HEK293 (cell line): ENCODE measurements around the gene SLC49A3.

Experiments used
- CTCF ChIA-PET: fragments of 350-600 bp; formaldehyde crosslinking; extraction: SDS; loops from one replicate; lab custom pipeline; 2021; ENCODE audit warnings: antibody characterized with exemption; lab: Yijun Ruan, JAX
- POLR2A ChIA-PET: fragments of 300-600 bp; formaldehyde crosslinking; extraction: SDS; loops from one replicate; lab custom pipeline; 2020; ENCODE audit warnings: antibody characterized with exemption, inconsistent platforms; lab: Yijun Ruan, JAX
- H3K27ac ChIP-seq: fragments of 200-500 bp; sonication (Bioruptor generic); 2 replicates; pipeline ENCODE4 v1.5.1; 2014; ENCODE audit warnings: low read depth, low read length, control low read depth, inconsistent platforms; ENCODE audit errors: extremely low read depth
- H3K36me3 ChIP-seq, 2 experiments: fragments of 200-500 bp in 1 of 2; sonication (Bioruptor generic) in 1 of 2; 1 replicate in 1 of 2; 2 replicates in 1 of 2; pipeline ENCODE4 v1.5.1; 2014 to 2017; ENCODE audit warnings: inconsistent platforms in 2 of 2, low read length in 2 of 2; ENCODE audit not compliant: control insufficient read depth in 2 of 2, insufficient read depth in 1 of 2
- H3K4me1 ChIP-seq: fragments of 200-500 bp; sonication (Bioruptor generic); 2 replicates; pipeline ENCODE4 v1.5.1; 2014; ENCODE audit warnings: mild to moderate bottlenecking, low read length, inconsistent platforms; ENCODE audit not compliant: control insufficient read depth, insufficient read depth
- H3K4me3 ChIP-seq: 2 replicates; pipeline ENCODE4 v1.5.1; 2011; ENCODE audit warnings: low read depth, mild to moderate bottlenecking, control low read depth, low read length, moderate library complexity
- H3K9me3 ChIP-seq: fragments of 200-500 bp; sonication (Bioruptor generic); 2 replicates; pipeline ENCODE4 v1.5.1; 2014; ENCODE audit warnings: low read depth, low read length, inconsistent platforms; ENCODE audit not compliant: control insufficient read depth, insufficient read depth
- OSR2 ChIP-seq: fragments of 450-650 bp; formaldehyde crosslinking; IDR thresholded peaks from 2 replicates; pipeline ENCODE4 v1.5.1; 2016; ENCODE audit warnings: missing biosample characterization, missing genetic modification characterization
- PATZ1 ChIP-seq: fragments of 450-650 bp; formaldehyde crosslinking; IDR thresholded peaks from 2 replicates; pipeline ENCODE4 v1.5.1; 2016; ENCODE audit warnings: missing biosample characterization, missing genetic modification characterization
- SCRT1 ChIP-seq: fragments of 450-650 bp; formaldehyde crosslinking; IDR thresholded peaks from 2 replicates; pipeline ENCODE4 v1.5.1; 2016; ENCODE audit warnings: missing biosample characterization, missing genetic modification characterization, borderline replicate concordance
- SCRT2 ChIP-seq: fragments of 450-650 bp; formaldehyde crosslinking; IDR thresholded peaks from 2 replicates; pipeline ENCODE4 v1.5.1; 2016; ENCODE audit warnings: missing biosample characterization, missing genetic modification characterization
- SP2 ChIP-seq: fragments of 450-650 bp; formaldehyde crosslinking; IDR thresholded peaks from 2 replicates; pipeline ENCODE4 v1.5.1; 2016; ENCODE audit warnings: missing biosample characterization, missing genetic modification characterization
- TCF7L2 ChIP-seq: IDR thresholded peaks from 2 replicates; pipeline ENCODE4 v1.6.1; 2011; ENCODE audit warnings: low read depth, mild to moderate bottlenecking, inconsistent platforms, low read length, moderate library complexity, borderline replicate concordance
- TSHZ1 ChIP-seq: fragments of 450-650 bp; formaldehyde crosslinking; IDR thresholded peaks from 2 replicates; pipeline ENCODE4 v1.5.1; 2016; ENCODE audit warnings: missing biosample characterization, missing genetic modification characterization, borderline replicate concordance
- YY1 ChIP-seq: fragments of 450-650 bp; formaldehyde crosslinking; IDR thresholded peaks from 2 replicates; pipeline ENCODE4 v1.5.1; 2018; ENCODE audit warnings: missing biosample characterization, missing genetic modification characterization
- ZBTB11 ChIP-seq: fragments of 450-650 bp; formaldehyde crosslinking; conservative IDR thresholded peaks from 2 replicates; pipeline ENCODE4 v1.5.1; 2016; ENCODE audit warnings: low read depth, missing biosample characterization, missing genetic modification characterization
- ZBTB20 ChIP-seq: fragments of 450-650 bp; formaldehyde crosslinking; IDR thresholded peaks from 2 replicates; pipeline ENCODE4 v1.5.1; 2016; ENCODE audit warnings: missing biosample characterization, missing genetic modification characterization
- ZBTB49 ChIP-seq: fragments of 450-650 bp; formaldehyde crosslinking; IDR thresholded peaks from 2 replicates; pipeline ENCODE4 v1.5.1; 2016; ENCODE audit warnings: missing biosample characterization, missing genetic modification characterization, low read depth
- ZFP37 ChIP-seq: fragments of 450-650 bp; formaldehyde crosslinking; IDR thresholded peaks from 2 replicates; pipeline ENCODE4 v1.5.1; 2016; ENCODE audit warnings: missing biosample characterization, missing genetic modification characterization
- ZNF132 ChIP-seq: fragments of 450-650 bp; formaldehyde crosslinking; IDR thresholded peaks from 2 replicates; pipeline ENCODE4 v1.5.1; 2017; ENCODE audit warnings: missing biosample characterization, missing genetic modification characterization, borderline replicate concordance
- ZNF184 ChIP-seq: fragments of 450-650 bp; IDR thresholded peaks from 2 replicates; pipeline ENCODE4 v1.5.1; 2018; ENCODE audit warnings: missing biosample characterization, mild to moderate bottlenecking, missing genetic modification characterization
- ZNF221 ChIP-seq: fragments of 450-650 bp; formaldehyde crosslinking; IDR thresholded peaks from 2 replicates; pipeline ENCODE4 v1.5.1; 2017; ENCODE audit warnings: missing biosample characterization, missing genetic modification characterization, borderline replicate concordance
- ZNF292 ChIP-seq: fragments of 450-650 bp; formaldehyde crosslinking; IDR thresholded peaks from 2 replicates; pipeline ENCODE4 v1.5.1; 2016; ENCODE audit warnings: low read depth, missing biosample characterization, missing genetic modification characterization, borderline replicate concordance
- ZNF350 ChIP-seq: fragments of 450-650 bp; formaldehyde crosslinking; IDR thresholded peaks from 2 replicates; pipeline ENCODE4 v1.5.0; 2017; ENCODE audit warnings: missing biosample characterization, mild to moderate bottlenecking, missing genetic modification characterization
- ZNF514 ChIP-seq: fragments of 450-650 bp; formaldehyde crosslinking; IDR thresholded peaks from 2 replicates; pipeline ENCODE4 v1.5.1; 2016; ENCODE audit warnings: missing biosample characterization, missing genetic modification characterization
- ZNF544 ChIP-seq: fragments of 450-650 bp; formaldehyde crosslinking; IDR thresholded peaks from 2 replicates; pipeline ENCODE4 v1.5.0; 2017; ENCODE audit warnings: missing biosample characterization, missing genetic modification characterization
- ZNF549 ChIP-seq: fragments of 450-650 bp; IDR thresholded peaks from 2 replicates; pipeline ENCODE4 v1.5.1; 2018; ENCODE audit warnings: missing biosample characterization, missing genetic modification characterization, mild to moderate bottlenecking, inconsistent platforms, moderate library complexity
- ZNF580 ChIP-seq: fragments of 450-650 bp; formaldehyde crosslinking; IDR thresholded peaks from 2 replicates; pipeline ENCODE4 v1.5.1; 2016; ENCODE audit warnings: missing biosample characterization, missing genetic modification characterization
- ZNF768 ChIP-seq: fragments of 450-650 bp; formaldehyde crosslinking; IDR thresholded peaks from 2 replicates; pipeline ENCODE4 v1.5.1; 2018; ENCODE audit warnings: missing biosample characterization, mild to moderate bottlenecking, missing genetic modification characterization
- ZNF792 ChIP-seq: fragments of 450-650 bp; formaldehyde crosslinking; IDR thresholded peaks from 2 replicates; pipeline ENCODE4 v1.5.1; 2016; ENCODE audit warnings: missing biosample characterization, missing genetic modification characterization

The SLC49A3 gene

GRCh38 chr4:710916-711315 lies 22.0 kb upstream of the SLC49A3 start:
- POLR2A ChIA-PET = no interaction called here
- H3K4me3 ChIP-seq = no peak overlapping the region
- no peak for TF ChIP-seq ZNF514
- no peak for TF ChIP-seq ZBTB20
- no peak for TF ChIP-seq ZNF221 (tag by site-specific recombination)
- no peak for TF ChIP-seq SP2 (tag by site-specific recombination)
- no peak for TF ChIP-seq ZFP37
- no peak for TF ChIP-seq TSHZ1 (tag by site-specific recombination)
- TF ChIP-seq ZNF132 = no peak
- no peak for TF ChIP-seq ZNF580 (tag by site-specific recombination)
- TF ChIP-seq, all 188 proteins: peak for 0
- Histone ChIP-seq H3K36me3 (peaks cover 0 to 40% of the 10 kb centered on the region in 2 experiments; a peak in 1 of 3 replicates), H3K27ac (no peak overlapping the region), H3K9me3 (no peaks in the 10 kb centered on the region), H3K4me1 (no peaks in the 10 kb centered on the region)
- CTCF ChIA-PET = interaction anchor here (1.5 kb wide), 1 partner anchor 27 kb away, joined by 4 read pairs; no protein-coding TSS in a partner anchor

- no peaks in the 10 kb centered on the region for H3K9me3 ChIP-seq
- no peak overlapping the region for H3K27ac ChIP-seq
- no peak overlapping the region for H3K4me3 ChIP-seq
- peaks cover 0 to 40% of the 10 kb centered on the region in 2 experiments; a peak in 1 of 3 replicates for H3K36me3 ChIP-seq
- CTCF ChIA-PET = interaction anchor here (1.5 kb wide), 1 partner anchor 26 kb away, joined by 4 read pairs; no protein-coding TSS in a partner anchor
- no peaks in the 10 kb centered on the region for H3K4me1 ChIP-seq
- POLR2A ChIA-PET = no interaction called here
- no peak for TF ChIP-seq ZBTB49 (tag by site-specific recombination)
- no peak for TF ChIP-seq YY1
- no peak for TF ChIP-seq ZNF768 (tag by site-specific recombination)
- no peak for TF ChIP-seq ZNF544 (tag by site-specific recombination)
- no peak for TF ChIP-seq ZNF549
- TF ChIP-seq OSR2 (tag by site-specific recombination) = no peak
- TF ChIP-seq ZBTB11 (tag by site-specific recombination) = no peak
- TF ChIP-seq ZNF350 = no peak
- TF ChIP-seq ZNF292 (tag by site-specific recombination) = no peak
- no peak for TF ChIP-seq SCRT1 (tag by site-specific recombination)
- TF ChIP-seq TCF7L2 = no peak
- no peak for TF ChIP-seq PATZ1 (tag by site-specific recombination)
- TF ChIP-seq ZNF184 (tag by site-specific recombination) = no peak
- no peak for TF ChIP-seq SCRT2 (tag by site-specific recombination)
- no peak for TF ChIP-seq ZNF792 (tag by site-specific recombination)
Observed at GRCh38 chr4:710116-710515, 21.2 kb upstream of the SLC49A3 start.
